Fibroblast of lung (primary cell): ENCODE measurements around the gene TMEM163. TPM values are rescaled to one million over a fixed set of nuclear protein-coding genes. Genes with fewer than 3 reads are reported as not detected.

Source experiments
- DNase-seq, 2 donors: peaks; one replicate each; pipeline versions ENCODE4 v3.0.0 to v3.0.0-alpha.2; 2010; ENCODE audit warnings: low read depth in 2 of 2
- H2AFZ ChIP-seq: 2 replicates; pipeline ENCODE4 v1.5.1; 2012; ENCODE audit warnings: low read length, control low read depth, inconsistent platforms
- H3K27ac ChIP-seq: 2 replicates; pipeline ENCODE4 v1.5.1; 2011; ENCODE audit warnings: low read length, control low read depth; ENCODE audit not compliant: insufficient read depth
- H3K27me3 ChIP-seq: 2 replicates; pipeline ENCODE4 v1.5.1; 2011; ENCODE audit warnings: mild to moderate bottlenecking, low read length; ENCODE audit not compliant: control insufficient read depth, insufficient read depth
- H3K36me3 ChIP-seq: 2 replicates; pipeline ENCODE4 v1.5.1; 2011; ENCODE audit warnings: low read length; ENCODE audit not compliant: control insufficient read depth, insufficient read depth
- H3K4me1 ChIP-seq: 2 replicates; pipeline ENCODE4 v1.5.1; 2011; ENCODE audit warnings: low read length; ENCODE audit not compliant: control insufficient read depth, insufficient read depth; ENCODE audit errors: extremely low read depth
- H3K4me2 ChIP-seq: 2 replicates; pipeline ENCODE4 v1.5.1; 2011; ENCODE audit warnings: low read length, control low read depth; ENCODE audit not compliant: insufficient read depth; ENCODE audit errors: extremely low read depth
- H3K4me3 ChIP-seq, 4 experiments: fragments of 200-600 bp in 1 of 4; sonication (generic) in 1 of 4; replicated peaks in 1 of 4; 2 replicates each; pipeline ENCODE4 v1.5.1; 2011 to 2016; ENCODE audit warnings: low read length in 4 of 4, low read depth in 3 of 4, mild to moderate bottlenecking in 3 of 4, control low read depth in 2 of 4, inconsistent platforms in 1 of 4, mixed read lengths in 1 of 4; ENCODE audit not compliant: insufficient read depth in 1 of 4; ENCODE audit errors: control extremely low read depth in 1 of 4
- H3K79me2 ChIP-seq: 2 replicates; pipeline ENCODE4 v1.5.1; 2012; ENCODE audit warnings: mild to moderate bottlenecking, low read length, inconsistent platforms; ENCODE audit not compliant: control insufficient read depth, insufficient read depth
- H3K9ac ChIP-seq: 2 replicates; pipeline ENCODE4 v1.5.1; 2011; ENCODE audit warnings: mild to moderate bottlenecking, low read length, control low read depth; ENCODE audit not compliant: insufficient read depth
- H3K9me3 ChIP-seq: 2 replicates; pipeline ENCODE4 v1.5.1; 2012; ENCODE audit warnings: low read depth, low read length; ENCODE audit not compliant: control insufficient read depth, insufficient read depth
- H4K20me1 ChIP-seq: 2 replicates; pipeline ENCODE4 v1.5.1; 2011; ENCODE audit warnings: low read length; ENCODE audit not compliant: control insufficient read depth, insufficient read depth; ENCODE audit errors: extremely low read depth
- CTCF ChIP-seq, 2 donors: IDR thresholded peaks in 1 of 2; conservative IDR thresholded peaks in 1 of 2; 1 replicate in 1 of 2; 2 replicates in 1 of 2; pipeline ENCODE4 v1.5.1; 2011 to 2012; ENCODE audit warnings: low read length in 2 of 2, control low read depth in 1 of 2, inconsistent platforms in 1 of 2, low read depth in 1 of 2, mild to moderate bottlenecking in 1 of 2
- EZH2 ChIP-seq: IDR thresholded peaks from 2 replicates; pipeline ENCODE4 v1.5.1; 2012; ENCODE audit warnings: low read length, control low read depth, mild to moderate bottlenecking; ENCODE audit errors: missing control alignments
- polyA plus RNA-seq, 2 donors: library from polyadenylated mRNA; depleted of rRNA in 1 of 2; stranded (reverse) in 1 of 2; unstranded in 1 of 2; fragments of >200 nt; gene quantifications; 2 replicates each; pipeline ENCODE4 v1.2.1, GENCODE V29; 2011 to 2012; ENCODE audit warnings: missing spikeins in 1 of 2
- total RNA-seq: library from RNA; depleted of rRNA; stranded (reverse); fragments of >200 nt; gene quantifications from 2 replicates; pipeline ENCODE4 v1.2.1, GENCODE V29; 2014

The TMEM163 gene
- total and polyA plus RNA-seq, 2 donors (not counting 1 experiment from before 2014, with no cell fraction given): under 0.01 to 0.03 TPM

DNA sequence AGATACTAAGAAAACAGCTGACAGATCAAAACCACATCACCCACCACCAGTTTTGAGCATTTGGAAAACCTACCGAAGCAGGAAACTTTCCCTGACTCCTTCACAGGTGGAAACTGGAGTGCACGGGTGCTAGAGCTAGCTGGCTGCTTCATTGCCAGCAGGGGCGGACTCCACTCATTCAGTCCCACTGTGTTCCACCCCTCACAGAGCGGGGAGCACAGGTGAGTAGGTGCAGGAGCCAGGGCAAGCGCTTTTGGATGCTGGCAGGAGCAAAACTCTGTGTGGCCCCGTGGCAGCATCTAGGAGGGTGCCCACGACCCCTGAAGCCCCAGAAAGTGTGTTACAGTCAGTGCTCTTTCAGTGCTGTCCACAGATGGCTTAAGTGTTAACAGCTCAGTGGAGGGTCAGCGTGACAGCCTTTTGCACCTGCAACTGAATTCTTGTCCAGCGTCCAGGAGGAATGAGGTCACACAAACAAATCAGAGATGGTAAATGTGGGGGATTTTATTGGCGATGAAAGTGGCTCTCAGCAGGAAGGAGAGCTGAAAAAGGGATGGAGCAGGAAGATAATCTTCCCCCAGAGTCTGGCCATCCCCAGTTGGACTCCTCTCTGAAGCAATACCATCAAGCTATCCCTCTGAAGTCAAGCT is 71.1 kb downstream of the TMEM163 start:
- Histone ChIP-seq H3K4me2 (no peak overlapping the region), H3K79me2 (no peaks in the 10 kb centered on the region), H3K4me3 (no peak overlapping the region), H3K36me3 (no peaks in the 10 kb centered on the region), H2AFZ (no peak overlapping the region), H3K9ac (no peak overlapping the region), H4K20me1 (no peaks in the 10 kb centered on the region), H3K9me3 (no peaks in the 10 kb centered on the region), H3K27me3 (no peaks in the 10 kb centered on the region), H3K4me1 (no peaks in the 10 kb centered on the region), H3K27ac (no peak overlapping the region)
- DNase-seq: peak in 1 of 2 donors; percentile 2
- TF ChIP-seq EZH2: no peak
- TF ChIP-seq CTCF (conservative IDR thresholded peaks at IDR 0.05 in 1 of 2, IDR thresholded peaks at IDR 0.05 in 1 of 2; ENCODE audit: low read depth in 1 of 2, low read length in 2 of 2): no peak

GRCh38 chr2:134642938-134643337 is 75.9 kb downstream of the TMEM163 start:
- TF ChIP-seq CTCF (conservative IDR thresholded peaks at IDR 0.05 in 1 of 2, IDR thresholded peaks at IDR 0.05 in 1 of 2; ENCODE audit: low read depth in 1 of 2, low read length in 2 of 2) (no peak), EZH2 (no peak)
- DNase-seq: no peak
- H2AFZ ChIP-seq: no peak overlapping the region
- no peak overlapping the region for H3K9ac ChIP-seq
- H3K9me3 ChIP-seq: no peaks in the 10 kb centered on the region
- H3K27me3 ChIP-seq: no peaks in the 10 kb centered on the region
- H3K4me2 ChIP-seq: no peak overlapping the region
- H3K4me3 ChIP-seq: no peak overlapping the region
- H3K27ac ChIP-seq: no peak overlapping the region
- H3K4me1 ChIP-seq: no peaks in the 10 kb centered on the region
- no peaks in the 10 kb centered on the region for H4K20me1 ChIP-seq
- no peaks in the 10 kb centered on the region for H3K36me3 ChIP-seq
- H3K79me2 ChIP-seq: no peaks in the 10 kb centered on the region

GRCh38 chr2:134640494-134640893 is 78.3 kb downstream of the TMEM163 start:
- no peaks in the 10 kb centered on the region for H3K36me3 ChIP-seq
- no peak overlapping the region for H3K4me3 ChIP-seq
- no peaks in the 10 kb centered on the region for H3K4me1 ChIP-seq
- no peaks in the 10 kb centered on the region for H3K79me2 ChIP-seq
- no peaks in the 10 kb centered on the region for H4K20me1 ChIP-seq
- no peak overlapping the region for H3K9ac ChIP-seq
- TF ChIP-seq EZH2 (no peak), CTCF (conservative IDR thresholded peaks at IDR 0.05 in 1 of 2, IDR thresholded peaks at IDR 0.05 in 1 of 2; ENCODE audit: low read depth in 1 of 2, low read length in 2 of 2) (no peak)
- DNase-seq: no peak
- H3K27ac ChIP-seq: no peak overlapping the region
- H3K27me3 ChIP-seq: no peaks in the 10 kb centered on the region
- H3K4me2 ChIP-seq: no peak overlapping the region
- H2AFZ ChIP-seq: no peak overlapping the region
- H3K9me3 ChIP-seq: no peaks in the 10 kb centered on the region
